Measurements from ENCODE around the gene KANK4.

GRCh38 chr1:62228136-62228882 lies 90.9 kb downstream of the KANK4 start:
- TF ChIP-seq CTCF (IDR thresholded peaks at IDR 0.05; ENCODE audit: low read depth, low read length) (no peak), MAX (IDR thresholded peaks at IDR 0.05; ENCODE audit: low read depth, low read length) (no peak), POLR2A (IDR thresholded peaks at IDR 0.05; ENCODE audit: extremely low read depth, insufficient read length) (no peak), MYC (IDR thresholded peaks at IDR 0.05; ENCODE audit: low read depth, low read length) (no peak)
